Ovary (tissue), 9 donors: Measurements from ENCODE around the gene TSPAN14. TPM values are rescaled to one million over a fixed set of nuclear protein-coding genes. Genes with fewer than 3 reads are reported as not detected.

Experiments
- DNase-seq, 5 donors: peaks; one replicate each; pipeline ENCODE4 v3.0.0-alpha.2; 2019 to 2020
- H3K27ac ChIP-seq, 2 donors: fragments of 200-600 bp; one replicate each; pipeline versions ENCODE4 v1.5.1 to v1.8.0; 2019 to 2022
- H3K27me3 ChIP-seq: fragments of 200-600 bp; one replicate; pipeline ENCODE4 v1.8.0; 2022
- H3K36me3 ChIP-seq: fragments of 200-600 bp; sonication (generic); one replicate; pipeline ENCODE4 v1.5.1; 2019
- H3K4me1 ChIP-seq: one replicate; pipeline ENCODE4 v1.8.1; 2013; ENCODE audit warnings: mild to moderate bottlenecking, moderate library complexity; ENCODE audit not compliant: insufficient read depth
- H3K4me3 ChIP-seq: fragments of 200-600 bp; sonication (generic); one replicate; pipeline ENCODE4 v1.5.1; 2017
- H3K9me3 ChIP-seq, 2 donors: fragments of 200-600 bp in 1 of 2; sonication (generic) in 1 of 2; one replicate each; pipeline versions ENCODE4 v1.5.1 to v1.8.1; 2013 to 2019; ENCODE audit warnings: mild to moderate bottlenecking in 1 of 2, moderate library complexity in 1 of 2
- CTCF ChIP-seq, 3 donors: fragments of 450-650 bp in 2 of 3; fragments of 200-600 bp in 1 of 3; IDR thresholded peaks; one replicate each; pipeline versions ENCODE4 v1.5.1 to v1.8.0; 2016 to 2022; ENCODE audit warnings: antibody characterized with exemption in 3 of 3, mild to moderate bottlenecking in 1 of 3
- EP300 ChIP-seq: sonication (generic); formaldehyde crosslinking; IDR thresholded peaks from one replicate; pipeline ENCODE4 v1.6.1; 2017; ENCODE audit warnings: antibody characterized with exemption
- POLR2A ChIP-seq: fragments of 450-650 bp; IDR thresholded peaks from one replicate; pipeline ENCODE4 v1.6.1; 2017; ENCODE audit warnings: antibody characterized with exemption, mild to moderate bottlenecking, moderate library complexity
- whole genome bisulfite sequencing, 3 donors: extraction: QIAGEN DNeasy Blood & Tissue Kit in 1 of 3; methylation state at CpG; one replicate each; pipeline versions ENCODE4 v1.1.5 to v1.1.7; 2013 to 2017; 5-methylcytosine and 5-hydroxymethylcytosine counted together
- intact Hi-C, 4 donors: fragments of 100-400 bp; cut with DNase I; formaldehyde crosslinking; loops; one replicate each; pipeline versions ENCODE4 v1.11.0 to v1.15.1; 2022 to 2023
- polyA plus RNA-seq, 2 donors: library from polyadenylated mRNA; stranded (reverse); fragments of 200-250 nt in 1 of 2; fragments of 350-450 nt in 1 of 2; fragmentation: Illumina TruSeq in 1 of 2; extraction: RNeasy Lipid Tissue Mini Kit (QIAGEN cat#74804) in 1 of 2; gene quantifications; one replicate each; pipeline ENCODE4 v1.2.3, GENCODE V29; 2013 to 2014
- total RNA-seq, 7 donors: library from RNA; depleted of rRNA in 2 of 7; stranded (reverse); fragments of >200 nt in 2 of 7; fragmentation: NEBNext Ultra II Directional in 3 of 7; extraction: Animal tissue kit (Norgen Biotek cat#: 25700) in 3 of 7; gene quantifications; one replicate each; pipeline versions ENCODE4 v1.1.0 to v1.2.4, GENCODE V29; 2016 to 2023
- donor health status: DM: no; HTN: no; CAD: no; lungs with moderate emphysema.
- donor health status: DM: no; HTN: no; CAD: no.
- donor health status: Bipolar disorder and iron deficiency.
- donor health status: DM: yes; HTN: yes; CAD: no.
- donor health status: DM: no; HTN: no; CAD: no.
- donor health status: DM: yes; HTN: yes; CAD: no.

TSPAN14 gene
- total and polyA plus RNA-seq, 9 donors = 35.4 to 103 (median 74.8) TPM

- peaks cover 4% of the 10 kb centered on the region for H3K4me1 ChIP-seq
Measured at GRCh38 chr10:80425901-80426300, 28.2 kb upstream of the TSPAN14 start.

GRCh38 chr10:80427541-80427940, 26.6 kb upstream of the TSPAN14 start:
- Histone ChIP-seq H3K27me3 (no peaks in the 10 kb centered on the region), H3K4me1 (no peaks in the 10 kb centered on the region), H3K27ac (no peak overlapping the region), H3K4me3 (no peak overlapping the region), H3K9me3 (no peaks in the 10 kb centered on the region), H3K36me3 (no peaks in the 10 kb centered on the region)
- intact Hi-C loops = no loop called here
- WGBS, 3 donors = 97 to 98% (median 97%) methylated on average over 2 of the region's 2 CpGs
- TF ChIP-seq CTCF (IDR thresholded peaks at IDR 0.05) (no peak), POLR2A (no peak), EP300 (no peak)
- DNase-seq = no peak

More at GRCh38 chr10:80425901-80426300, 28.2 kb upstream of the TSPAN14 start:
- Histone ChIP-seq H3K27ac (no peak overlapping the region), H3K36me3 (no peaks in the 10 kb centered on the region), H3K27me3 (no peaks in the 10 kb centered on the region), H3K9me3 (no peaks in the 10 kb centered on the region), H3K4me3 (no peak overlapping the region)
- no peak for TF ChIP-seq EP300
- no peak for TF ChIP-seq CTCF (IDR thresholded peaks at IDR 0.05)
- TF ChIP-seq POLR2A = no peak
- no peak for DNase-seq
- intact Hi-C loops = no loop called here
- whole genome bisulfite sequencing, 3 donors = 77 to 84% (median 84%) methylated on average over 2 of the region's 2 CpGs

- Histone ChIP-seq H3K36me3 (no peaks in the 10 kb centered on the region), H3K4me1 (no peaks in the 10 kb centered on the region), H3K4me3 (no peak overlapping the region), H3K9me3 (no peaks in the 10 kb centered on the region), H3K27me3 (no peaks in the 10 kb centered on the region), H3K27ac (no peak overlapping the region)
- no peak for DNase-seq
- 81 to 92% (median 90%) methylated on average over 9 of the region's 9 CpGs for WGBS, 3 donors
- intact Hi-C loops = no loop called here
- no peak for TF ChIP-seq EP300
- TF ChIP-seq POLR2A = no peak
- TF ChIP-seq CTCF (IDR thresholded peaks at IDR 0.05) = no peak
Measured at GRCh38 chr10:80429521-80429973, 24.6 kb upstream of the TSPAN14 start.

GRCh38 chr10:80433134-80433533, 21.0 kb upstream of the TSPAN14 start:
- intact Hi-C loops = no loop called here
- no peaks in the 10 kb centered on the region for H3K27me3 ChIP-seq

More at GRCh38 chr10:80433134-80433533, 21.0 kb upstream of the TSPAN14 start:
- WGBS, 3 donors = 71 to 82% (median 74%) methylated on average over 3 of the region's 3 CpGs
- TF ChIP-seq EP300 = no peak
- no peak for TF ChIP-seq CTCF (IDR thresholded peaks at IDR 0.05)
- no peak for TF ChIP-seq POLR2A
- Histone ChIP-seq H3K27ac (no peak overlapping the region), H3K9me3 (no peaks in the 10 kb centered on the region), H3K4me3 (no peak overlapping the region), H3K4me1 (no peaks in the 10 kb centered on the region), H3K36me3 (no peaks in the 10 kb centered on the region)
- DNase-seq = no peak
